GM19467 (cell line): ENCODE results near the gene NRSN2.
"Not testable (repeated sequence)": the region's sequence is repeated elsewhere in the genome, so short reads cannot be mapped to it uniquely, and the experiment has no call there.

Experiments
- ATAC-seq: cut with Tn5 transposase; IDR thresholded peaks from one replicate; pipeline ENCODE4 v1.9.1; 2021; ENCODE audit warnings: mild to moderate bottlenecking, moderate library complexity; ENCODE audit not compliant: unreplicated experiment

Gene NRSN2

DNA sequence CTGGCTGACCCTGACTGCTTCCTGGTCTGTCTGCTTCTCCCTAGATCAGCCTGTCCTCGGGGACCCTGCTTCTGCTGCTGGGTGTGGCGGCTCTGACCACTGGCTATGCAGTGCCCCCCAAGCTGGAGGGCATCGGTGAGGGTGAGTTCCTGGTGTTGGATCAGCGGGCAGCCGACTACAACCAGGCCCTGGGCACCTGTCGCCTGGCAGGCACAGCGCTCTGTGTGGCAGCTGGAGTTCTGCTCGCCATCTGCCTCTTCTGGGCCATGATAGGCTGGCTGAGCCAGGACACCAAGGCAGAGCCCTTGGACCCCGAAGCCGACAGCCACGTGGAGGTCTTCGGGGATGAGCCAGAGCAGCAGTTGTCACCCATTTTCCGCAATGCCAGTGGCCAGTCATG, 6.3 kb downstream of the NRSN2 start:
- no peak for ATAC-seq

DNA sequence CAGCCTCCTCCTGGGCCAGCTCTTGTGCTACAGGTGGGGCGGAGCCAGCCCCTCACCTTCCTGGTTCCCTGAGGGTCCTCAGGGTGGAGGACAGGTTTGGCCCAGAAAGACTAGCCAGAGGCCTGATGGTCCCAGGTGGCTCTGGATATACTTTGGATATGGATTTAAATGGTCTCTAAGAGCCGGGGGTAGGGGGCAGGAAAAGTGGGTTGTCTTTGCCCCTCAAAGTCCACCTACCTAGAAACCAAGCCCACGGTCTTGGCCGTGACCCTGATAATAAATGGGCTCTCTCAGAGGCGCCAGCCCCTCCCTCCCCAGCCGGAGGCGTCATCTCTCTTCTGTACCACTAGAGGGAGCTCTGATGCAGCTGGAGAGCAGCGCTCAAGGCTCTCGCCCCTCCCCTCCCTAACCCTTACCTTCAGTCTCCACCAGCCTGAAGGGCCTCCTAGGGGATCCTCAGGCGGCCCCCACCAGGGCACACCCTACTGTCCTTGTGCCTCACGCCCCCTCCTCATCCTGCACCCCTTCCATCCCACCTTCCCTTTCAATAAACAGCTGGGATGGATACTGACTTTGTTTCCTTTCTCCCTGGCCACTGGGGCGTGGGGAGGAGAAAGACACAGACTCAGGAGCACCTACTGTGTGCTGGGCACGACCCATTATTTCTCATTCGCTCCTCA, 7.5 kb downstream of the NRSN2 start:
- peak; percentile 97 for ATAC-seq

DNA sequence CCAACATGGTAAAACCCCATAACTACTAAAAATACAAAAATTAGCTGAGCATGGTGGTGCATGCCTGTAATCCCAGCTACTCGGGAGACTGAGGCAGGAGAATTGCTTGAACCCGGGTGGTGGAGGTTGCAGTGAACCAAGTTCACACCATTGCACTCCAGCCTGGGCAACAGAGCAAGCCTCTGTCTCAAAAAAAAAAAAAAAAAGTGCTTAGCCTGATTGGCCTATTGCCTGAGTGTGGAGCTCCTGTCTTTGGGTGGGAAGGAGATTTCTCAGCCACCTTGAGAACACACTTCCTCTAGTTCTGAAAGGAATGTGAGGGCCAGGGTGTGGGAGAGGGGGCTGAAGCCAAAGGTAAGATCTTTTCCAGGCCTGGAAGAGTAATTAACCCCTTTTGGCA, 9.2 kb downstream of the NRSN2 start:
- ATAC-seq, result not testable (repeated sequence)

DNA sequence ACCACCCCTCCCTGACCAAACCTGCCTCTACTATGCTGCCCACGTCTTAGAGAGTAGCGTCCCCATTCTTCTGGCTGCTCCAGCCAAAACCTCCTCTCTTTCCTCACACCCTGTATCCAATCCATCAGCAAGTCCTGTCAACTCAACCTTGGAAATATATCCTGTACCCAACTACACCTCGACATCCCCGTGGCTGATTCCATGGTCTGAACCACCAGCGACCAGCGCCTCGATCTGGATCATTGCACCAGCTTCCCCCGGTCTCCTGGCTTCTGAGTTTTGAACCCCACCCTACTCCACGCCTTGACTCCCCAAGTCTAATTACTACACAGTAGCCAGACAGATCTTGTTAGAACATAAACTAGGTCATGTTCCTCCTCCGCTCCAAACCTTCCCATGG, 9.8 kb downstream of the NRSN2 start:
- no peak for ATAC-seq

DNA sequence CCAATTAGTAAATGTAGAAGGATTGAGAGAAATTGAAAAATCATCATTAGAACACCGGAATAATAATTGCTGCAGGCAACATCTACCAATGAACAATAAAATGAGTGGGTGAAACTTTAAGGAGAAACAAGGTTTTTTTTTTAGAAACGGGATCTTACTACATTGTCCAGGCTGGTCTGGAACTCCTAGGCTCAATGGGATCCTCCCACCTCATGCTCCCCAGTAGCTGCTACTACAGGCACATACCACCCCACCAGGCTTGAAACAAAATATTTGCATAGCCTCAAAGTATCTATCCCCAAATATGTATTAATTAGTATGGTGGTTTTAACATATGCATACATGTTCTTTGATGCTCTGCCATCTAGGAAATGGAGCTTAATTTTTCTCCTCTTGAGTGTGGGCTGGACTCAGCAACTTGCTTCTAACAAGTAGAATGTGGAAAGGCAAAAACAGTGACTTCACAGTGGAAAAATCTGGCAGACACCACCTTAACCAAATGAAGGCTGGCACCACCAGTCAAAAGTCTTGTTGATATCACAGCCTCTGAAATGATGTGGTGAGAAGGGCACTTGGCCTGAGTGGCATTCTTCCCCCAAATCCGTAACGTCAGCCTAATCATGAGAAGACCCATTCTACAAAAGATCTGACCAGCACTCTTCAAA, 12.1 kb downstream of the NRSN2 start:
- ATAC-seq, result no peak

DNA sequence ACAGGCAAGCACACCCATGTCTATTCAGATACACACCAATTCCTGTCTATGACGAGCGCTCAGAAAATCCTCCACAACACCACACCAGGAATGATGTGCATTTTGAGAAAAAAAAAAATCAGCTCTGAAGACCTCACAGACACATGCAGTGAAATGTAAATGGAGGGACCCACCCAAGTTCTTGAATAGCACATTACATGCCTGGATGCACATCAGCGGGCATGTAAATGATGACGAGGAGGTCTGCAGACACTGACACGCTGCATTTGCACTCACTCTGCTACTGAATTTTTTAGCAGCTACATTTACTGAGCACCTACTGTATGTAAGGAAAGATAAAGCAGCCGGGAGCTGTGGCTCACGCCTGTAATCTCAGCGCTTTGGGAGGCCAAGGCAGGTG, 14.7 kb downstream of the NRSN2 start:
- ATAC-seq, result no peak

DNA sequence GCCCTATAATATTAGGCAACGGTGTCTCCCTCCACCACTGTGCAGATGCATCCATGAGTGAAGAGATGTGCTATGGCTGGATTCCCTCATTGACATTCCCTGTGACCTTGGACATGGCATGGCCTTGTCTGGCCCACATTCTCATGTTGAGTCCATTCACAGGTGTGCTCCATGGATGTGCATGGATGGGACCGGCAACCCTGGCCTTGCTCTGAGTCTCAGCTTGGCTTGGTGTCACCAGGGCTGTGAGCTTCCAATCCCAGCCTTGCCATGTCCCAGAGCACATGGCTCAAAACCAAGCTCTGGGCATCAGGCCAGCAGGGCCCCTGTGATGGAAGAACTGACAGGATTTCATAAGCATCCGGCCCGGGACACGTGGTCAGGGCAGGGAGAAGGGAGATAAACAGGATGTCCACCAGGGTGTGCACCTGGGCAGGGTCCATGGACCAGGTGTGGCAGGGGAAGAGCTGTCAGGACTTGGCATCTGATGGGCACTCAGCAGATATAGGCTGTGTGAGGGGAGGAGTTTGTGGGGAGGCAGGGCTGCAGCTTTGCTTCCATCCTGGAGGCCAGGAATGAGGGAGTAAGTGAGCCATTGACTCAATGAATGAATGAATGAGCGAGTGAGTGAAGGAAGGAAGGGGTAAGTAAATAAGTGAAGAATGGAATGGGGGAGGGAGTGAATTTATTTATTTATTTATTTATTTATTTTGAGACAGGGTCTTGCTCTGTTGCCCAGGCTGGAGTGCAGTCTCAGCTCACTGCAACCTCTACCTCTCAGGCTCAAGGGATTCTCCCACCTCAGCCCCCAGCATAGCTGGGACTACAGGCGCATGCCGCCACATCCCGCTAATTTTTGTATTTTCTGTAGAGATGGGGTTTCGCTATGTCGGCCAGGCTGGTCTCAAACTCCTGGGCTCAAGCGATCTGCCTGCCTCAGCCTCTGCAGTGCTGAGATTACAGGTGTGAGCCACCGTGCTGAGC, 15.7 kb downstream of the NRSN2 start:
- ATAC-seq, result no peak

DNA sequence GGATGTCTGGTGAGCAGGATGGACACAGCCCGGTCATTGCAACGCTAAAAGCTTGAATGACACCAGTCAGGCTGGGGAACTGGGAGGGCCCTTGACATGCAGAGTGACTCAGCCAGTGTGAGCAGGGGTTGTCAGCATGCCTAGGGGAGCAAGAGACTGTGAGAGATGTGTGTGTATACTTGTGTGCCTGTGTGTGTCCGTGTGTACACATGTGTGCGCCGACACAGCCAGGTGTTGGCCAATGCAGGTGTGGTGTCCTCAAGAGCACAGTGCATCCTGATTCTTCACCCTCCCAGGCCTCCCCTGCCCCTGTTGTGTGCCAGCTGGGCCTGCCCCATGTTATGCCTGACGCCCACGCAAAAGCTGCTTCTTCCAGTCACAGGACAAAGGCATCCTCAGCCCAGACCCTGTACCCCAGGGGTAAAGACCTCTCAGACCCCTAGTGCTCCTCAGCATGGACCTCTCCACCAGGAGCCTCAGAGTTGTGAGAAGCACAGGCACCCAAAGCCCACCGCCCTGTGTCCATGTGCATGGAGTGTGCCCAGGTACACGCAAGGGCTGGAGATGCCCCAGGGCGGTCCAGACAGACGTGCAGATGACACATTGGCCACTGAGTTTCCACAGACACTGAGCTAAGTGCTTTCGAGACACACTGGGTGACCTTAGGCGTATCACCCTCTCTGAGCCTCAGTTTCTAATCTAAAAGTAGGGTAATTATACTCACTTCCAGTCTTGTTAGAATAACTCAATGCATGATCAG, 16.6 kb downstream of the NRSN2 start:
- no peak for ATAC-seq

DNA sequence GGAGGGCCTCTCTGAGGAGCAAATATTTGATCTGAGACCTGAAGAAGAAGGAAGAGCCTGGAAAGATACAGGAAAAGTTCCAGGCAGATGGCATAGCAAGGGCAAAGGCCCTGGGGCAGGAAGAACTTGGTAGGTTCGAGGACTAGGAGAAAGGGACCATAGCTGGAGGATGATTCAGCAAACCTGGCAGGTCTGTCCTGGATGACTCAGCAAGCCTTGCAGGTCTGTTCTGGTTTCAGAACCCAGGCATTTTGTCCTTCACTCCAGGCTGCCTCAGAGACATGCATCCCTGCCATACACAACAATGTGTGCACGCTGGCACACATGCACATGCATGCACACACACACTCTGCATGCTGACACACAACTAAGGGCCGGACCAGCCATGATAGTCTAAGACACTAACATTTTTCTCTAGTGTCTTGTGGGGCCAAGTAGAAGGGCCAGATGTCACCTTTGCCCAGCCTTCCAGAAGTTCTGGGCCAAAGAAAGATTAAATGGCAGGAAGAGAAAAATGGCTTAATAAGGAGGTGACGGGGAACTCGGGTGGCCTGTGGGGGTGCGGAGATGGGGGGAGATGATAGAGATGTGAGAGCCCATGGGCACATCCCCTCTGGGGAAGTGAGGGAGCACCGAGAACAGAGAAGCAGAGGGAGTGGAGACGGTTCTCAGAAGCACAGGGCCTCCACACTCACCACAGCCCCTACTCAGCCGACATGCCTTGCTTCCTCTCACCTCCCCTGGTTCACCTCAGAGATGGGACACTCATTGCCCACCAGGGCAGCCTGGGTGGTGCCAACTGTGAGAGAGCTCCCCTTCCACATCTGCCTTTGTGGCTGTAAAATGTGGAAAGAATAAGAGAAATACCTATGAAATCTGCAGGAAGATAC, 18.2 kb downstream of the NRSN2 start:
- no peak for ATAC-seq

DNA sequence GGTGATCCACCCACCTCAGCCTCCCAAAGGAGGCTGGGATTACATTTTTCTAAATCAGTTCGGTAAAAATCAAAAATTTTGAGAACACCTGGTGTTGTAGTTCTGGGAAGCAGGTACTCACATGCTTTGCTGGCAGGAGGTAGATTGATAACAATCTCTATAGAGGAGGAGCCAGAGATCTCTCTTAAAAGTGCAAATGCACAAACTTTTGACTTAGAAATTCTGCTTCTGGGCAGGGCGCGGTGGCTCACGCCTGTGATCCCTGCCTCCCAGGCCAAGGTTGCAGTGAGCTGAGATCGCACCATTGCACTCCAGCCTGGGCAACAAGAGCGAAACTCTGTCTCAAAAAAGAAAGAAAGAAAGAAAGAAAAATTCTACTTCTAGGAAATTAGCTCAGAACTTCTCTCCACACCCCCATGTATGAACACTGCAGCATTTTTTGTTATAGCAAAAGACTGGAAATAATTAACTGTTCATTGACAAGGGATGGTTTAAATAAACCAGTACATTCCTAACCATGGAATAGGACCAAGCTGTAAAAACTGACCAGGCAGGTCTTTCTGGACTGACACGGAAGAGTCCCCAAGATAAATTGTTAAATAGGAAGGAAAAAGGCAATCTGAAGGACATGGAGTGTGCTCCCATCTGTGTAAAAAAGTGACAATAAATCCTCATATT, 19.3 kb downstream of the NRSN2 start:
- ATAC-seq, result no peak

DNA sequence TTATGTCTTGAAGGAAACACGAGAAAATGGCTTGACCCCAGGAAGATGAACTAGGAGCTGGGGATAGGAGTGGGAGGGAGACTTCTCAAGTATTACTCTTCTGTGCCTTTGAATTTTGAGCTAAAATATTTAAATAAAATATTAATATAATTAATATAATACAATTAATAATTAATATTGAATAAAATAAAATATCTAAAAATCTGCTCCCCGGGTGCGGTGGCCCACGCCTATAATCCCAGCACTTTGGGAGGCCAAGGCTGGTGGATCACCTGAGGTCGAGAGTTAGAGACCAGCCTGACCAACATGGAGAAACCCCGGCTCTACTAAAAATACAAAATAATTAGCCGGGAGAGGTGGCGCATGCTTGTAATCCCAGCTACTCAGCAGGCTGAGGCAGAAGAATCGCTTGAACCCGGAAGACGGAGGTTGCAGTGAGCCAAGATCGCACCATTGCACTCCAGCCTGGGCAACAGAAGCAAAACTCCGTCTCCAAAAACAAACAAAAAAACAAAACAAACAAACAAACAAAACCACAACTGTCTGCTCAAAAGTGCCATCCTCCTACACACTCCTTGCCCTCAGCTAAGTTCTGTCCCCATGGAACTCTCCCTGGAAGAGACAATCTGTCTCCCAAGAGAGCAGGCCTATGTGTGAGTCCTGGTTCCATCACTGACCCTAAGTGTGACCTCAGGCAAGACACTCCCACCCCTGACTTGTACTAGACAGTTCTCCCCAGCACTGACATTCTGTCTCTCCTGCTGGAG, 20.0 kb downstream of the NRSN2 start:
- no peak for ATAC-seq

DNA sequence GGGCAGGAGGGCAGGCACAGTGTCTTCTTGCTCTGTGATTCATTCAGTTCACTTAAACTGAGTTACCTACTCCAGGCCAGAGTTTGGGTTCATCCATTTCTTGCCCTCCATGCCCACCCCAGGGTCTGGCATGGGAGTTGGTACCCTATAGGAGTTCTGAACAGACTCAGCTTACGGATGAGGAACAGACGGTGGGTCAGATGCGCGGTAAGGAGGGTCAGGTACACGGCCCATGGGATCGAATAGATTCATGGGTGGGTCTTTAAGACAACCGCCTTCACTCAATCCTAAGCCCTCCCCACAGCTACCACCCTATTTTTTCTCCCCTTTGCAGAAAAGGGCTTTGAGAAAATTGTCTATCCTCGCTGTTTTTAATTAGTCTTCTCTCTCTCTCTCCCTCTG, 20.6 kb downstream of the NRSN2 start:
- ATAC-seq, result no peak

DNA sequence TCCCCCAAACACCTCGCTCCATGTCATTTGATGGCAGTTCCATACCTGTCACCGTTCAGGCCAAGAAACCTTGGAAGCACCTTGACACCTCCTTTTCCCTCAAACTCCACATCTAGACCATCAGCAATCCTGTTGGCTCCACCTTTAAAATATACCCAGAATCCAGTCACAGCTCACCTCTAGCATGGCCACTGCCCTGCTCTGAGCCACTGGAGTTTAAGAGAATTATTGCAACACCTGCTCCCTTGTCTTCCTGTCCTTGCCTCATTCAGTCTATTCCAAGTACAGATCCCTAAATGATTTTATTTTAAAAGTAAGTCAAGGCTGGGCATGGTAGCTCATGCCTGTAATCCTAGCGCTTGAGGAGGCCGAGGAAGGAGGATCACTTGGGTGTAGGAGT, 22.0 kb downstream of the NRSN2 start:
- no peak for ATAC-seq

DNA sequence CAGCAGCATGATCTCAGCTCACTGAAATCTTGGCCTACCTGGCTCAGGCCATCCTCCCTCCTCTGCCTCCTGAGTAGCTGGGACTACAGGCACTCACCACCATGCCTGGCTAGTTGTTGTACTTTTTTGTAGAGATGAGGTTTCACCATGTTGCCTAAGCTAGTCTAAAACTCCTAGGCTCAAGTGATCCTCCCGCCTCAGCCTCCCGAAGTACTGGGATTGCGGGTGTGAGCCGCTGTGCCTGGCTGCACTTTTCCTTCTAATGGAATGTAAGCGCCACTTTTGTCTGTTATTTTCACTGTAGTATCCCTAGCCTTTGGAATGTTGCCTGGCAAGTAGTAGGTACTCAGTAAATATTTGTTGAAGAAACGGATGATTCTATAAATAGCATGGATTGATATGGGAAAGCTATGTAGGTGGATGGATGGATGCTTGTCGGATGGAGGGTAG, 23.3 kb downstream of the NRSN2 start:
- no peak for ATAC-seq

DNA sequence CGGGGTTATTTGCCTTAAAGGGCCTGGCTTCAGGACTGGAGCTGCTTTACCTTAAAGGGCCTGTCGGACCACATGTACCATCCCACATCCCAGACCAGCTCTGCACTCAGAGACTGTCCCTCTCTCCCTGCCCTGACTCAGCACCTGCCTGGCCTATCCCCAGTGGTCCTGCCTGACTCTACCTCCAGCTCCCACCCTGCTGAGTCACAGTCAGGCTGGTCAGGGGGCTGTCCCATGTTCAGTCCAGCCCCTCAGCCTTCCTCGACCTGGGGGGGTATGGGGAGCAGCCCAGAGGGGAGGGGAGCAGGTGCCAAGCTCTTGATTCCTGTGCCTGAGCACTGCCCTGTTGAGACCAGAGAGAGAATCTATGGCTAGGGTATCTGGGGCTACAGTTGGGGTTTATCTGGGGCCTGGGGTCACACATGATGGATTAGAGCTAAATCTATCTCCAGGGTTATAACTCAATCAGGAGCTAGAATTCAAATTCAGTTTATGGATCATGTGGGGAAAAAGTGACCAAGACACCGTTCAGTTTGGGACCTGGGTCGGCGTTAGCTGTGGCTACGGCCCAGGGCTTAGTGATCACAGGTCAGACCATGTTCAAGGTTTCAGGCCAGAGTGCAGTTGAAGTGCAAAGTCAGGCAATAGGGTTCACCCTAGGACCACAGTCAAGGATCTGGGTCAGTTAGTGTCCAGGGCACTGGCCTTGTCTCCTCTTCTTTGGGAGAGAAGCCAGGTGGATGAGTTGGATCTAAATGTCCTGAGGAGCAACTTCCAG, 24.3 kb downstream of the NRSN2 start:
- ATAC-seq, result no peak

DNA sequence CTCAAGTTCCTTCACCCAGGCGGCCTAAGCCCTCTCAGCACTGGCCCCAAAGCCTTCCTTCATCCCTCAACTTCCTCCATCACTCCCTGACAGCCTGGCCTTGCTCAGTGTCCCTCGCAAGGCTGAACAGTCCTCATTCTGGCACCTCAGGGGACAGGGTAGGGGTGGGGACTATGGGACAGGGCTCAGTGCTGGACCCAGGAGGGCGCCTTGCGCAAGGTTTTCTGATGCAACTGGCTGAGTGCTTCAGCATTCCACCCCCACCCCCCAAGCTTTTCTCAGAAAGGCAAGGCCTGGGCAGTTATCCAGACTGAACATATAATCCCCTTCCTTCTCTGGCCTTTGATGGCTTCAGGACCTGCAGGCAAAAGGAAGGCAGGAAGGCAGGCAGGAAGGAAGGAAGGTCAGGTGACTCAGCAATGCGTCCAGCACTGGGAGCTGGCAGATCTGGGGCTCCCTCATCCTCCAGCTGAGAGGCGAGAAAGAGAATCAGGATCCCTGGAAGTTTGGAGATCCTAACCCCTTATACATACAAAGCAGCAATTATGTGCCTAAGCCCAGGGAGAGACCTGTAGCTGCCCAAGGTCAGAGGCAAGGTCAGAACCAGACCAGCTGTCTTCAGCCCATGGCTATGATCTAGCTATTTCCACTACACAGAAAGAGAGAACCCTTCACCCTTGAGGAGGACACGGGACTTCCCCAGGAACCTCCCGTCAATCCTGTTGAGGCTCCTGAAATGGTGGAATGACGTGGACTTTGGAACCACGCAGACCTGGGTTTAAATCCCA, 25.0 kb downstream of the NRSN2 start:
- no peak for ATAC-seq

DNA sequence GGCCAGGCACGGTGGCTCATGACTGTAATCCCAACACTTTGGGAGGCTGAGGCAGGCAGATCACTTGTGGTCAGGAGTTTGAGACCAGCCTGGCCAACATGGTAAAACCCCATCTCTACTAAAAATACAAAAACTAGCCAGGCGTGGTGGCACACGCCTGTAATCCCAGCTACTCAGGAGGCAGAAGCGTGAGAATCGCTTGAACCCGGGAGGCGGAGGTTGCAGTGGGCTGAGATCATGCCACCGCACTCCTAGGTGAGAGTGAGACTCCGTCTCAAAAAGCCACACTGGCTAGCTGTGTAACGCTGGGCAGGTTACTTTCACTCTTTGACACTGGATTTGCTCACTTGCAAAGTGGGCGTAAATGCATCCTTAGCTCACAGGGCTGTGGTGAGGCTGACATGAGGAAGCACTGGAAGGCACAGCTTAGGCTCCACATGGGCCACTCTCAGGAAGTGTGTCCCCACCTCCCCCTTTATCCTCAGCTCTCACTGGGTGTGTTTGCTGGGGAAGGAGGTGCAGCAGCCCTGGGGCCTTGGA, 25.7 kb downstream of the NRSN2 start:
- not testable (repeated sequence) for ATAC-seq
